GM06990 (cell line): ENCODE results near the gene HEXB.
A peak's percentile ranks its signal among the peaks of the same experiment; 100 is the strongest.

Experiments used
- DNase-seq: peaks from one replicate; pipeline ENCODE4 v3.0.0-alpha.2; 2011; ENCODE audit not compliant: insufficient read length; ENCODE audit errors: extremely low read depth
- H3K27me3 ChIP-seq: replicated peaks from 2 replicates; pipeline ENCODE4 v1.6.0; 2011; ENCODE audit warnings: low read length; ENCODE audit not compliant: control insufficient read depth, insufficient read depth
- H3K36me3 ChIP-seq: 2 replicates; pipeline ENCODE4 v1.5.1; 2011; ENCODE audit warnings: low read length; ENCODE audit not compliant: control insufficient read depth, insufficient read depth
- H3K4me3 ChIP-seq: replicated peaks from 2 replicates; pipeline ENCODE4 v1.5.1; 2011; ENCODE audit warnings: low read depth, mild to moderate bottlenecking, control low read depth, low read length
- TF ChIP-seq, protein P1 (sequence below): IDR thresholded peaks from 2 replicates; pipeline ENCODE4 v1.5.1; 2011; ENCODE audit warnings: low read length, control low read depth, mild to moderate bottlenecking, inconsistent platforms; ENCODE audit not compliant: insufficient read depth, poor library complexity, severe bottlenecking

HEXB gene

DNA sequence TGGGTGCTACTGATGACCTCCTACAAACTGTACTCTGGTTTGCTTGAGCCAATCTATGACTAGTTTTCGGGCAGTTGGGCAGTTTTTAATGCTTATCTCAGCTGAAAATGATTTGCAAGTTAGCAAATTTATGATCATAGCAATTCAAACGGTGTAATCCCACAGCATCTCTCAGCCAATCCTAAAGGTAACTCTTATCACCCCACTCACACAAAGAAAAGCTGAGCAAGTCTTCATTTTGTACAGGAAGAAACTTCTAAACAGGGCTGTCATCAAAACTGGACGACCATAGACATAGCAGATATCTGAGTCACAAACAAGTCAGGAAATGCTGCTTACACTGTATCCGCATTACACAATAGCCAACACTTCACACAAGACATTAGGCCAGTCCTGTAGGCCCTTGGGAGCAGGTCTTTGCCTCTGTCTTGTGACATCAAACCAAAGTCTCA lies 41.9 kb upstream of the HEXB start:
- DNase-seq: no peak
- no peaks in the 10 kb centered on the region for H3K27me3 ChIP-seq
- no peaks in the 10 kb centered on the region for H3K36me3 ChIP-seq
- no peak overlapping the region for H3K4me3 ChIP-seq
- TF ChIP-seq, protein P1, sequence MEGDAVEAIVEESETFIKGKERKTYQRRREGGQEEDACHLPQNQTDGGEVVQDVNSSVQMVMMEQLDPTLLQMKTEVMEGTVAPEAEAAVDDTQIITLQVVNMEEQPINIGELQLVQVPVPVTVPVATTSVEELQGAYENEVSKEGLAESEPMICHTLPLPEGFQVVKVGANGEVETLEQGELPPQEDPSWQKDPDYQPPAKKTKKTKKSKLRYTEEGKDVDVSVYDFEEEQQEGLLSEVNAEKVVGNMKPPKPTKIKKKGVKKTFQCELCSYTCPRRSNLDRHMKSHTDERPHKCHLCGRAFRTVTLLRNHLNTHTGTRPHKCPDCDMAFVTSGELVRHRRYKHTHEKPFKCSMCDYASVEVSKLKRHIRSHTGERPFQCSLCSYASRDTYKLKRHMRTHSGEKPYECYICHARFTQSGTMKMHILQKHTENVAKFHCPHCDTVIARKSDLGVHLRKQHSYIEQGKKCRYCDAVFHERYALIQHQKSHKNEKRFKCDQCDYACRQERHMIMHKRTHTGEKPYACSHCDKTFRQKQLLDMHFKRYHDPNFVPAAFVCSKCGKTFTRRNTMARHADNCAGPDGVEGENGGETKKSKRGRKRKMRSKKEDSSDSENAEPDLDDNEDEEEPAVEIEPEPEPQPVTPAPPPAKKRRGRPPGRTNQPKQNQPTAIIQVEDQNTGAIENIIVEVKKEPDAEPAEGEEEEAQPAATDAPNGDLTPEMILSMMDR: no peak

DNA sequence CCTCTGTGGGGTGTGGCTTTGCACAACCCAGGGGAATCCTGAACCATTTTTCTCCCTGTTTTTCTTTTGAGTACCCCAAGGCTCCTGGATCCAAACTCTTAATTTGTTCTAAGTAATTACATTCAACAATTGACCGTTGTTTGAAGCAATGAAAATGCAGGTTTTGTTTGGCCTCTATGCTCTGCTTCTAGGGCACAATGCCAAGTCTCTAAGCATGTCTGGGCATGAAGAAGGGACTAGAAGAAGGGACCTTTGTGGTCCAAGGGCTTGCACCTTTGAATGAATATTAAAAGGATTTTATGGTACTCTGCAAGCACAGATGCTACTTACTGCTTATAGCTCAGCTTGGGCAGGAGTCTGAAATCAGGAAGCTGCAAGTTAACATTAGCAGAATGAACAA lies 37.9 kb upstream of the HEXB start:
- Histone ChIP-seq H3K36me3 (no peaks in the 10 kb centered on the region), H3K4me3 (no peak overlapping the region), H3K27me3 (no peaks in the 10 kb centered on the region)
- TF ChIP-seq, protein P1: no peak
- DNase-seq: no peak

DNA sequence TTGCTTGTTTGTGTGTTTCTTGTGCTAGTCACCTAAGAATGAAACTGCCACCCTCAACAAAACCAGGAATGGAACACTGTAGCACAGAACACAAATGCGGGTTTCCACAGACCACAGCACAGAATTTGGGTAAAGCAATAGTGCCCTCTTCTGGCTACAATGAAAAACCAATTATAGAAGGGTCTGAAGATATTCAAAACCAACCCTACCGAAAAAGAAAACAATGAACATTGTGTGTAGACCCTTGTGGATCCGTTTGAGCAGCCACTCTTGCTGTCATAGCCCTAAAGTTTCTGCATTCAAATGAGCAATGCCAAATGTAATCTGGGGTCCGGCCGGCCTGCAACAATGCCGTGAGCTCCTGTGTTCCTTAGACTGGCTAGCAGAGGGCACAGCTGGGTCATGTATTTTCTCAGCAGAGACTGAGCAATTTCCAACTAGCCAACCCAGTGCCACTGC lies 36.2 kb upstream of the HEXB start:
- no peak overlapping the region for H3K4me3 ChIP-seq
- TF ChIP-seq, protein P1: peak; percentile 59
- no peaks in the 10 kb centered on the region for H3K36me3 ChIP-seq
- no peaks in the 10 kb centered on the region for H3K27me3 ChIP-seq
- DNase-seq: no peak

DNA sequence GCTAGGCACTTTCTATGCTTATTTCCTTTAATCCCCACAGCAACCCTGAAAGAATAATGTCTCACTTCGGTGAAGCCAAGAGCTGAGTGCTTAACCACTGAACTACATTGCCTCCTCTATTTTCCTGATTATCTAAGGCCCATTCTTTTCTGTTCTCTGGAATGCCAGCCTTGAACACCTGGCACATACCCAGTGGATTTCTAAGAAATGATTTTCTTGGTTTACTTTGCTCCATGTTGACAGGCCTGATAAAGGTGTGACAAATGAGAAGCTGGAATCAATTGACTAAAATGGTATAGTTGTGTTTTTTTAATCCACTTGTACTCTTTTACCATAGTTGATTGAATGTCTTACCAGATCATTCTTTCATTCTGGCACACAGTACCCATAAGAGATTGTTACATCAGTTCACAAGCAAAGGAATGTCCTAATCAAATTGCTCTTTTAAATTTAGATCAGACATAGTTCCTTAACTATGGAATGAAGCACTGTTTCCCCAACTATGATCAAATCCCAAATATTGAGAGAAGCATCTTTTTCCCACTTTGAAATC lies 35.5 kb upstream of the HEXB start:
- DNase-seq: no peak
- TF ChIP-seq, protein P1: no peak
- no peak overlapping the region for H3K4me3 ChIP-seq
- H3K27me3 ChIP-seq: no peaks in the 10 kb centered on the region; the same call in 1 of the 2 replicates
- no peaks in the 10 kb centered on the region for H3K36me3 ChIP-seq

DNA sequence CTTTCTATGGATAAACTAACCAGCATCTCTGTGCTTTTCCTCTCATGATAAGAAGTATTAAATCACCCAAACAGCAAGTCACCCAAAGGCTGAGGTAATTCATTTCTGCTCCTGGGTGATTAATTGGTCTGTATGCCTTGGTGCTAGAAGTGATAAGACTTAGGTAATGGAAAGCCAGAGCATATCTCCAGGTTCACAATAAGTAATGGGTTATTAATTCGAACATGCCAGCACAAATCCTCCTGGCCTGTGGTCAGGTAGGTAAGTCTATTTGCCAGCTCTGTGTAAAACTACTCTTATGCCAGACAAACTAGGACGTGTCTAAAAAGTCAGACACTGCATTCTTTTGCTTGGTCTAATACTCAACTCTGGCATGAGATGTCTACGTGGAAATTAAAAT lies 33.3 kb upstream of the HEXB start:
- Histone ChIP-seq H3K27me3 (no peaks in the 10 kb centered on the region; the same call in 1 of the 2 replicates), H3K4me3 (no peak overlapping the region), H3K36me3 (no peaks in the 10 kb centered on the region)
- no peak for DNase-seq
- TF ChIP-seq, protein P1: no peak

DNA sequence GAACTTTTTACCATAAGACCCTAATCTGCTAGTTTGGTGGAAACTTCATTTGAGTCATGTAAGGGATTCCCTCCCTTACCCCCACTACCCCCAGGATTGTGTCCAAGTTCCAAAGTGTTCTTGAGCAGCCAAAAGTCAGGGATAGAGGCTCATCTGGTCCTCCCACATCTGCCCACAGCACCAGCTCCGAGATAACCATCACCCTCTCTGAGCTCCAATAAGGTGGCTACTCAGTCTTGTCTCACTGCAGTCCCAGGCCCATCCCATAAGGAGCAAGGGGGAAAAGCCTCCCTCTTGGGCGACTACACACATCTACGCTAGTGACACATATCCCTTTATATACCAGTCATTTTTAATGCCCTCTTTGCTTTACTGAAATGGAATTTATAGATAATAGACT lies 32.5 kb upstream of the HEXB start:
- no peaks in the 10 kb centered on the region for H3K36me3 ChIP-seq
- no peak overlapping the region for H3K4me3 ChIP-seq
- no peak for DNase-seq
- no peaks in the 10 kb centered on the region; the same call in none of the 2 replicates for H3K27me3 ChIP-seq
- TF ChIP-seq, protein P1: no peak
